ENCODE results near the gene NID1.

Gene NID1

GRCh38 chr1:235954306-235955283 lies 110.3 kb downstream of the NID1 start:
- peak; percentile 10 for DNase-seq (ENCODE audit: low read depth)

- DNase-seq (ENCODE audit: low read depth): no peak
Measured at GRCh38 chr1:235953801-235954200, 111.1 kb downstream of the NID1 start.

- DNase-seq (ENCODE audit: low read depth): no peak
Measured at GRCh38 chr1:235952950-235953615, 111.8 kb downstream of the NID1 start.

- no peak for DNase-seq (ENCODE audit: low read depth)
Measured at GRCh38 chr1:235951661-235952060, 113.2 kb downstream of the NID1 start.

- no peak for DNase-seq (ENCODE audit: low read depth)
Measured at GRCh38 chr1:235950318-235950717, 114.6 kb downstream of the NID1 start.

- no peak for DNase-seq (ENCODE audit: low read depth)
Measured at GRCh38 chr1:235948774-235949427, 116.0 kb downstream of the NID1 start.

- DNase-seq (ENCODE audit: low read depth): no peak
Measured at GRCh38 chr1:235947989-235948388, 116.9 kb downstream of the NID1 start.

- no peak for DNase-seq (ENCODE audit: low read depth)
Measured at GRCh38 chr1:235946571-235946981, 118.3 kb downstream of the NID1 start.

- no peak for DNase-seq (ENCODE audit: low read depth)
Measured at GRCh38 chr1:235945775-235946570, 118.9 kb downstream of the NID1 start.

GRCh38 chr1:235943581-235944114 lies 121.2 kb downstream of the NID1 start:
- no peak for DNase-seq (ENCODE audit: low read depth)

GRCh38 chr1:235942979-235943575 lies 121.8 kb downstream of the NID1 start:
- DNase-seq (ENCODE audit: low read depth): no peak

- no peak for DNase-seq (ENCODE audit: low read depth)
Measured at GRCh38 chr1:235942625-235942934, 122.3 kb downstream of the NID1 start.

GRCh38 chr1:235941876-235942624 lies 122.8 kb downstream of the NID1 start:
- no peak for DNase-seq (ENCODE audit: low read depth)

- no peak for DNase-seq (ENCODE audit: low read depth)
Measured at GRCh38 chr1:235940285-235940684, 124.6 kb downstream of the NID1 start.

- DNase-seq (ENCODE audit: low read depth): no peak
Measured at GRCh38 chr1:235939480-235939775, 125.5 kb downstream of the NID1 start.

- no peak for DNase-seq (ENCODE audit: low read depth)
Measured at GRCh38 chr1:235938709-235939479, 126.0 kb downstream of the NID1 start.

- DNase-seq (ENCODE audit: low read depth): no peak
Measured at GRCh38 chr1:235937123-235937522, 127.8 kb downstream of the NID1 start.

GRCh38 chr1:235935235-235936225 lies 129.4 kb downstream of the NID1 start:
- DNase-seq (ENCODE audit: low read depth): no peak

GRCh38 chr1:235933766-235934116 lies 131.1 kb downstream of the NID1 start:
- no peak for DNase-seq (ENCODE audit: low read depth)

All from activated T-helper 9 cell treated with anti-CD3 and anti-CD28 coated beads, Interleukin-2, amount 50 U/mL, for 16 hours (primary cell).